ENCODE data around the gene NUMB.

The NUMB gene

DNA sequence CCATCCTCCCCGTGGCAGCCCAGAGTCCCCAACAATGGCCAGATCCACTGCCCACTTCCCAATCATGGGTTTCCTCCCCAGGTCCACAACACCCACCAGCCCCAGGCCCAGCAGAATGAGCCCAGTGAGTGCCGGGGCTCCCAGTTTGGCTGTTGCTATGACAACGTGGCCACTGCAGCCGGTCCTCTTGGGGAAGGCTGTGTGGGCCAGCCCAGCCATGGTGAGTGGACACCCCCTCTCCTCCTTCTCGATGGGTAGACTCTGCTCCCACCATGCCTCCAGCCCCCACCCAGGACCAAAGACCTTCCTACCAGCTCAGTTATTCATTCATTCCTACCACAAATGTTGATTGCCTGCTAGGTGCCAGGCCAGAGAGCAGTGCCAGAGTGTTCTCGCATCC is 197.3 kb downstream of the NUMB start:
- no peak for DNase-seq (ENCODE audit: low read depth)

DNA sequence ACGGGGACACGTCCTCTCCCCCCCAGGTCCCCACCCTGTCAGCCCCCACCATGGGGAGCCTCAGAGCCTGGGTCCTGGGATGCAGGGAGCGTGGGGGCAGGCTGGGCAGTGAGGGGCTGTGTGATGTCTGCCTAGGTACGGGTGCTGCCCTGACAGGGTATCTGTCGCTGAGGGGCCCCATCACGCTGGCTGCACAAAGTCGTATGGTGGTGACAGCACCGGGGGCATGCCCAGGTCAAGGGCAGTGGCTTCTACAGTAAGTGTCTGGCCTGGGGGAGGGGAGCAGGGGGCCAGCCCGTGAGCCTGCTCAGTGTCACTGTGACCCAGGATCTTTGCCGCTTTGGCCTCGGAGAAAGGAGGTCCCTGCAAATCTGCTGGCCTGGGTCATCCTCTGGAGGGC is 197.8 kb downstream of the NUMB start:
- DNase-seq (ENCODE audit: low read depth): no peak

DNA sequence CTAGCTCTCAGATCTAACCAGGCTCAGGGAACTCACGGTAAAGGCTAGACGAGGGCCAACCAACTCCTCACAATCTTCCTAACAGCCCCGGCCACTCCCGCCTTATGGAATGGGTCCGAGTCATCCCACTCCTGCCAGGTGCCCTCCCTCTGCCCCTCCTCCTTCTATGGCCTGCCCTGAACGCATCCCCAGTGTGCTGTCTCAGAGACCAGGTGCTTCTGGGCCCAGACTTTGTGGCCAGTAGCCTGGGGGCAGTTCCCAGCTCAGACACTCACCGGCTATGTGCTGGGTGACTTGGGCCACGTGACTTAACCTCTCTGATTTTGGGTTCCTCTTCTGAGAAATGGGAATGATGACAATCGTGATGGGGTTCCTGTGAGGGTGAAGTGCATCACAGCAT is 198.5 kb downstream of the NUMB start:
- no peak for DNase-seq (ENCODE audit: low read depth)

DNA sequence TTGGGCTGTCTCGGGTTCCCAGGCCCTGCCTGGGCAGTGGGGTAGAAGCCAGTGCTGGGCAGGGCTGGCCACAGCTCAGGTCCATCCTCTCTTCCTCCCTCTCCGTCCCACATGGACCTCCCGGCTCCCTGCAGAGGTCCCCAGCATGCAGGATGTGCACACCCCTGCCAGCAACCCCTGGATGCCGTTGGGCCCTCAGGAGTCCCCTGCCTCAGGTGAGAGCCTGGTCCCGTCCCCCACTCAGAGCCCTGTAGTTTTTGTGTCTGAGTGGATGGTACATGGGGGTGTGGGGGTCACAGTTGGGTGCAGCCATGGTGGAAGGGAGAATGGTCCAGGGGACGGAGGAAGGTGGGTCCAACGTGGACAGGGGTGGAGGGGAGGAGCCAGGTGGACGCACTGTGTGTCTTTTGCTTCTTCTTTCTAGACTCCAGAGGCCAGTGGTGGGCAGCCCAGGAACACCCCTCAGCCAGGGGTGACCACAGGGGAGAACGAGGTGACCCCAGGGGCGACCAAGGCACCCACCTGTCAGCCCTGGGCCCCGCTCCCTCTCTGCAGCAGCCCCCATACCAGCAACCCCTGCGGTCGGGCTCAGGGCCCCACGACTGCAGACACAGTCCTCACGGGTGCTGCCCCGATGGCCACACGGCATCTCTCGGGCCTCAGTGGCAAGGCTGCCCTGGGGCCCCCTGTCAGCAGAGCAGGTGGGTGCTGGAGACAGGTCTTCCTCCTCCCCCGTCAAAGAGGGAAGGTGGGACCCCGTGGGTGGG is 199.3 kb downstream of the NUMB start:
- DNase-seq (ENCODE audit: low read depth): no peak

DNA sequence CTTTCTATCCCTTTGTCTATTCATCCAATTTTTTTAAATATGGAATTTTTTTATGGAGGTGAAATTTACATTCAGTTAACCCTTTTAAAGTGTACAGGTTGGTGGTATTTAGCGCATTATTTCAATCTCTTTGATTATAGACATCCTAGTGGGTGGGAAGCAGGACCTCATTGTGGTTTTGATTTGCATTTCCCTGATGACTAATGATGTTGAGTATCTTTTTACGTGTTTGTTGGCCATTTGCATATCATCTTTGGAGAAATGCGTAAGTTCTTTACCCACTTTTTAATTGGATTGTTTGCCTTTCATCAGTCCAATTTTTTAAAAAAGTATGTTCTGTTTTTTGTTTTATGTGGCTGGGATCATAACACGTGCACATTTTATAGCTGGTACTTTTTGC is 200.3 kb downstream of the NUMB start:
- DNase-seq (ENCODE audit: low read depth): no peak

DNA sequence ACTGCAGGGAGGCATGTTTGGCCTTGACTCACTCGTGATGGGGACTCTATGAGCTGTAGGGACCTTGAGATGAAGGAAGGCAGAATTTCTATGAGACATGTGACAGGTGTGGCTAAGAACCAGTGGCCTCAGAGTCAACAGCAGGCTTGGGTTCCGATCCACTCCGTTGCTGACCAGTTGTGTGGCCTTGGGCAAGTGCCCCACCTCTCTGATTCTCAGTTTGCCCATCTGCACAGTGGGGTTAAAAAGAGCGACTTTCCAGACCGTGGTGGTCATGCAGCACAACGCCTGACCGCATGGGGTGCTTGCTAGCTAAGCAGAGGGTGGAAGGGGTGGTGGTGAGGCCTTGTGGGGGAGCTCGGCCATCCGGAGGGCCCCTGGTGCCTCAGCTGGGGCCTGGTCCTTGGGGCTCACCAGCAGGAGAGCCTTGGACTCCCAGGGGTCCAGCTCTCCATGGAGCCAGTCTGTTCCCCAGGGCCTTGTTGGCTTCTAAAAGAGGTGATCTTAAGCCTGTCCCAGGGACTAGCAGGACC is 202.6 kb downstream of the NUMB start:
- DNase-seq (ENCODE audit: low read depth): no peak

DNA sequence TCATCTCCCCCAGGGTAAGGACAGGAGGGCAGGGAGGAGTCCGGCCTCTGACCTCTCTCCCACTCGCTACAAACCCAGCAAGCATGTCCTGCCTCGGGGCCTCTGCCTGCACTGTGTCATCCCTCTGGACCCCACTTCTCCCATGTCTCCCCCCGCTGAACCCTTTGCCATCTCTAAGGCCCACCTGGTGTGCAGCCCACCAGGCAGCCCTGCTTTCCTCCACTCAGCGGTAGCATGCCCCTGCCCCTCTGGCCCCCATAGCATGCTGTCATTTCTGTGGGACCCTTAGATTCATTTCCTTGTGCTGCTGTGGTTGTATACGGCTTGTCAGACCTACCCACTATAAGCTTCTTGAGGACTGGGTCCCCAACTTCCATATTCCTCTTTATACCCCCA is 203.3 kb downstream of the NUMB start:
- no peak for DNase-seq (ENCODE audit: low read depth)

DNA sequence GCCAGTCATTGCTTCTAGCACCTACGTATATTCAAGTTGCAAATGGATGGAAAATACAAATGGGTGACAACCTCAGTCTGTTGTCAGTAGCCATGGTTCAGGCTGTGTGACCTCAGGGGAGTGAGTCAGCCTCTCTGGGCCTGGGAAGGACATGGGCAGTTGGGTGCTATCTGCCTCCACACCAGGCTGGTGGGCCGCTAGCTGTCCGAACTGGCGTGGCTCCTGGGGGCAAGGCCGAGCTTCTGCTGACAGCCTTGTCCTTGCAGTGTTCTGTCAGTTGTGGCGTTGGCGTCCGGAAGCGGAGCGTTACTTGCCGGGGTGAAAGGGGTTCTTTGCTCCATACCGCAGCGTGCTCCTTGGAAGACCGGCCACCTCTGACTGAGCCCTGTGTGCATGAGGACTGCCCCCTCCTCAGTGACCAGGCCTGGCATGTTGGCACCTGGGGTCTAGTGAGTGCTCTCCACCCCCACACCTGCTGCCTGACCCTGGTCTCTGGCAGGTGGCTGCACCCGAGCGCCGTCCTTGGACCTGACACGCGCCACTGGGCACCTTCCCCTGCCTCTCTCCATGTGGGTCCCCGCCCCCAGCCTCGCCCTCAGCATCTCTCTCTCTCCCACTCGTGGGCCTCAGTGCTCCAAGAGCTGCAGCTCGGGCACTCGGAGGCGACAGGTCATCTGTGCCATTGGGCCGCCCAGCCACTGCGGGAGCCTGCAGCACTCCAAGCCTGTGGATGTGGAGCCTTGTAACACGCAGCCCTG is 203.9 kb downstream of the NUMB start:
- DNase-seq (ENCODE audit: low read depth): no peak

DNA sequence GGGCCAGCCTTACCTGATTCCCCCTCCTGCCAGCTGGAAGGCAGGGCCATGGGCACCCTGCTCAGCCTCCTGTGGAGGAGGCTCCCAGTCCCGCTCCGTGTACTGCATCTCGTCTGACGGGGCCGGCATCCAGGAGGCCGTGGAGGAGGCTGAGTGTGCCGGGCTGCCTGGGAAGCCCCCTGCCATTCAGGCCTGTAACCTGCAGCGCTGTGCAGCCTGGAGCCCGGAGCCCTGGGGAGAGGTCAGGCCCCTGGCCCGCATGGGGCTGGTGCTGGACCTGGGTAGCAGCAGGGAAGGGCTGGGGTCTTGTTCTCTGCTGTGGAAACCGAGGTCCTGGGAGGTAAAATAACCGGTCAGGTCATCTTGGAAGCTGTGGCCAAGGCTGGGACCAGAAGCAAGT is 204.6 kb downstream of the NUMB start:
- DNase-seq (ENCODE audit: low read depth): no peak

DNA sequence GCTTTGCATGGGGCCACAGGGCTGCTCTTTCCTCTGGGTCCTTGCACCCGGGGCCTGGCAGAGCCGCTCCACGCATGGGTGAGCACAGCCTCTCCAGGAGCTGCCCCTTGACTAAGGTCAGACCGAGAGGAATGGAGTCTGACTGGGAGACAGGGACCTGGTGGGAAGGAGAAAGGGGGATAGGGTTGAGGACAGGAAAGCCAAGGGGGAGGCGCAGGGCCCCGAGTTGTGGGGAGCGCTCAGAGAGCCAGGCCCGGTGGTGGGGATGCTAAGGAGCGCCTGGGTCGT is 205.1 kb downstream of the NUMB start:
- no peak for DNase-seq (ENCODE audit: low read depth)

DNA sequence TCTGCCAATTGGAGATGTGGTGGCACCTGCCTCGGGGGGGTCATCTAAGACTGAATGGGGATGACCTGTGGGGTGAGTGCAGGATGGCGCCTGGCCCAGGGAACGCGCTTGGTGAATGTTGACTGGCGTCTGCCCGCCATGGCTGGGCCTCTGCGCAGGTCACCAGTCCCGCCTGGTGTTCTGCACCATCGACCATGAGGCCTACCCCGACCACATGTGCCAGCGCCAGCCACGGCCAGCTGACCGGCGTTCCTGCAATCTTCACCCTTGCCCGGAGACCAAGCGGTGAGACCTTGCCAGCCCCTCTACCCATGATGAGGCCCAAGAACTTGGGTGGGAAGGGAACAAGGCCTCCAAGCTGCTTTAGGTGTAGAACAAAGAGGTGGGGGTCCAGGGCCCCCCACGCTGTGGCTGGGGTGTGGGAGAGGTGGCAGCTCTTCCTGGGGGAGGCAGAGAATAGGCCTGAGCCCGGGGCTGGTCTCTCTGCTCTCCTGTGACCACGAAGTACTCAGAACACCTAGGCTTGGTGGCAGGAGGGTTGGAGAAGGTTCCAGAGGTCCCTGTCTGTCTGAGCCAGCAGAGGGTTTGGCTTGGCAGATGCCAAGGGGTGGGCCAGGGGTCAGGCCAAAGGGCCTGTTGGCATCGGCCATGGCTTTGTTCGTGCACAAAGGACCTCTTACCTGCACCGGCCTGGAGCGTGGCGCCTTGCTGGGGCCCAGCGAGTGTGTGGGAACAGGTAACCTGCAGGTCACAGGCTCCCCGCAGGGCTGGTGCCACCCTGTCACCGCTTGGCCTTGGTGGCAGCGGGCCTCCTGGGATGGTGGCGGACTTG is 205.6 kb downstream of the NUMB start:
- no peak for DNase-seq (ENCODE audit: low read depth)

DNA sequence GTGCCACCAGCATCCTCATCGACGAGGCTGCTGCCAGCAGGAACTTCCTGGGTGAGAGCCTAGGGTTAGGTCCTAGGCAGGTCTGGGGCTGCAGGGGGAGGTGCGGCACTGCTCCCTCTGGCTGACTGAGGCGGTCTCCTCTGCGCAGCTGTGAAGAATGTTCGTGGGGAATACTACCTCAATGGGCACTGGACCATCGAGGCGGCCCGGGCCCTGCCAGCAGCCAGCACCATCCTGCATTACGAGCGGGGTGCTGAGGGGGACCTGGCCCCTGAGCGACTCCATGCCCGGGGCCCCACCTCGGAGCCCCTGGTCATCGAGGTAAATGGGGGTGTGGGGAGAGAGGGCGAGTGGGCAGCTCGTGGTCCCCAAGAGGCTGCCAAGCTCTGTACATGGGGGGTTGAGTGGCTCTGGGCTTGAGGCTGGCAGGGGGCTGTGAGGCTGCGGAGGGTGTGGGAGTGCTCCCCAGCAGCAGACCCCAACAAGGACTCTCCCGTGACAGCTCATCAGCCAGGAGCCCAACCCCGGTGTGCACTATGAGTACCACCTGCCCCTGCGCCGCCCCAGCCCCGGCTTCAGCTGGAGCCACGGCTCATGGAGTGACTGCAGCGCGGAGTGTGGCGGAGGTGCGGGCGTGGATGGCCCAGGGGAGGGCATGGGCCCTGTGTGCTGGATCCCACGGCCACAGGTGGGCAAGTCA is 206.7 kb downstream of the NUMB start:
- no peak for DNase-seq (ENCODE audit: low read depth)

DNA sequence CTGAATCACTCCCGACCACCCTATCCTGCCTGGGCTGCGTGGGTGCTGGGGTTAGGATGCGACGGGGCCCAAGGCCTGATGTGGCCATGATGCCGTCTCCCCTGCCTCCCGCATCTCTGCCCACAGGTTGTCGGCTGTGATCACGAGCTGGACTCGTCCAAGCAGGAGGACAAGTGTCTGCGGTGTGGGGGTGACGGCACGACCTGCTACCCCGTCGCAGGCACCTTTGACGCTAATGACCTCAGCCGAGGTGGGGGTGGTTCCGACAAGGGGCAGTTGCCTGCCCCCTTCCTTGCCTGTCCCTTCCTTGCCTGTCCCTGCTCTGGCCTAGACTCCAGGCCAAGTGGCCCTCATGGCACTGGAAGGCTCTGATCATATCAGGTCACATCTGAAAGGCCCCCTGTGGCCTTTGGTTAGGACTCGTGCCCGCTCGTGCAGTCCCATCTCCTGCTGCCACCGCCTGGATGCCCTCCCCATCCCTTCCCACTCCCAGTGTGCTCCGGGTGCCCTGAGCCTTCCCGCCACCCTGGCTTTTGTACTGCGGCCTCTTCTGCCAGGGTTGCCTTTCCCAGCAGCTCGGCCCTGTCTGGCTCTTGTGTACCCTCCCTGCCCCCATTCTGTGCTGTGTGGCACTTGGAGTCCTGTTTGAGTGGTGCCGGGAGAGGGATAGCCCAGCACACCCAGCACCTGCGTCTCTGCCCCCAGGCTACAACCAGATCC is 207.4 kb downstream of the NUMB start:
- no peak for DNase-seq (ENCODE audit: low read depth)

DNA sequence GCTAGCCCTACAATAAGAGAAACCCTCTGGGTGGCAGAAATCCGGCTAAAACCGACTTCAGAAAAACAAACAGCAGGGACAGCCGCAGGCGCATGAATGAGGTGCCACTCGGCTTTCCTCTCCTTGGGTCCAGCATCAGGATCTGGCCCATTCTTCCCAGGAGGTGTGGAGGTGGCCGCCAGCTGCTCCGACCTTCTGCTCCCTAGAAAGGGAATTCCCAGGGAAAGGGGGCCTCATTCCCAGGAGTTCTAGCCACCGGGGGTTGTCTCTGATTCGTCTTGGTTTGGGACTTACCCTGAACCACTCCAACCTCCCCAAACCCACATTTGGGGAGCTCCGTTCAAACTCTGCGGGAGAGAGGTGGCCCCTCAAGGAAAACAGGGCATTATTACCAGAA is 208.0 kb downstream of the NUMB start:
- no peak for DNase-seq (ENCODE audit: low read depth)

DNA sequence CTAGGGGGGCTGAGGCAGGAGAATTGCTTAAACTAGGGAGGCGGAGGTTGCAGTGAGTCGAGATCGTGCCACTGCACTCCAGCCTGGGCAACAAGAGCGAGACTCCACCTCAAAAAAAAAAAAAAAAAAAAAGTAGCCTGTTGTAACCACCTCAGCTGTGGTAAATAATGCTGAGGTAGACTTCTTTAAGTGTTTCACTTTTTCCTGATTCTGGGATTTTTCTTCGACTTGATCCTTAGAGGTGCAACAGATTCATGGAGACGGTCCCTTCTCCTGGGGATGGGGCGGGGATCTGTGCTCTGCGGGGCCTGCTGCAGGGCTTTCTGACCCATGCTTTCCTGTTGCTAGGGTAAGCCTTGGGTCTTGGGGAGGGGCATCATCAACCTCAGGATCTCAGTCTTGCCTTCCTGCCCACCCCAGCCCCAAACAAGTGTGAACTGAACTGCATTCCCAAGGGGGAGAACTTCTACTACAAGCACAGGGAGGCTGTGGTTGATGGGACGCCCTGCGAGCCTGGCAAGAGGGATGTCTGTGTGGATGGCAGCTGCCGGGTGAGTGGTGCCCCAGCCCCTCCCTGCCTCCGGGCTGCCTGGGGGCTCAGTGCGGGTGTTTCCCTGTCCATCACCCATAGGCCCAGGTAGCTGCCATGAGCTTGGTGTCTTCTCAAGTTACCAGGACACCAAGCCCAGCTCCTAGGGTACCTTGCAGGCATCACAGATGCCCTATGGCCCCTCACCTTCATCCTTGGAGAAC is 208.6 kb downstream of the NUMB start:
- no peak for DNase-seq (ENCODE audit: low read depth)

DNA sequence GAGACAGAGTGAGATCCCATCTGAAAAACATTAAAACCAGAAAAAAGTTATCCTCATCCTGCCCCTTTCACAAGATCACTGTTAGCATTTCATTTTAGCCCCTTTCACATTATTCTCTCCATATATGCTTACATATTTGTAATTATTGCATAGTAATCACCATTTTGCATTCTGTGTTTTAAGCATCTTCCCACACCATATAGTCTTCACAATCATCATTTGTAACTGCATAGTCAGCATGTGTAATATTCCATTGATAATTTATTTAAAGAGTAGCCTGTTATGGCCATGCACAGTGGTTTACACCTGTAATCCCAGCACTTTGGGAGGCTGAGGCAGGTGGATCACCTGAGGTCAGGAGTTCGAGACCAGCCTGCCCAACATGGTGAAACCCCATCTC is 209.2 kb downstream of the NUMB start:
- no peak for DNase-seq (ENCODE audit: low read depth)

DNA sequence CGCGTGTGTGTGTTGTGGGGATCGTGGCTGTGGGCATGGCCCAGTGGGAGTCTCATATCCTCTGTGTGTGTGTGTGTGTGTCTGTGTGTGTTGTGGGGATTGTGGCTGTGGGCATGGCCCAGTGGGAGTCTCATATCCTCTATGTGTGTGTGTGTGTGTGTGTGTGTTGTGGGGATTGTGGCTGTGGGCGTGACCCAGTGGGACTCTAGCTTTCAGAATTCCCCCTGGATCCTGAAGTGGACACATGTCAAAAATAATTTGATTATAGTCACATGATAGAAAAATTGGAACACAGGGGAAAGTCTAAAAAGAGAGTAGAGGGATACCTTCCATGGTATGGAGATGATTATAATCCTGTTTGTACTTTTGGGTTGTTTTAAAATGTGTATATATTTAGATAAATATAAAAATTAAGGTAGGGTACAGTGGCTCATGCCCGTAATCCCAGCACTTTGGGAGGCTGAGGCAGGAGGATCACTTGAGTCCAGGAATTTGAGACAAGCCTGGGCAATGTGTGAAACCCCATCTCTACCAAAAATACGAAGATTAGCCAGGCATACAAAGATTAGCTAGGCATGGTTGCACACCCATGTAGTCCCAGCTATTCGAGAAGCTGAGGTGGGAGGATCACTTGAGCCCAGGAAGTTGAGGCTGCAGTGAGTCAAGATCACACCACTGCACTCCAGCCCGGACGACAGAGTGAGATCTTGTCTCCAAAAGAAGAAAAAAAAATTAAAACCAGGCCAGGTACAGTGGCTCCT is 210.1 kb downstream of the NUMB start:
- DNase-seq (ENCODE audit: low read depth): no peak

DNA sequence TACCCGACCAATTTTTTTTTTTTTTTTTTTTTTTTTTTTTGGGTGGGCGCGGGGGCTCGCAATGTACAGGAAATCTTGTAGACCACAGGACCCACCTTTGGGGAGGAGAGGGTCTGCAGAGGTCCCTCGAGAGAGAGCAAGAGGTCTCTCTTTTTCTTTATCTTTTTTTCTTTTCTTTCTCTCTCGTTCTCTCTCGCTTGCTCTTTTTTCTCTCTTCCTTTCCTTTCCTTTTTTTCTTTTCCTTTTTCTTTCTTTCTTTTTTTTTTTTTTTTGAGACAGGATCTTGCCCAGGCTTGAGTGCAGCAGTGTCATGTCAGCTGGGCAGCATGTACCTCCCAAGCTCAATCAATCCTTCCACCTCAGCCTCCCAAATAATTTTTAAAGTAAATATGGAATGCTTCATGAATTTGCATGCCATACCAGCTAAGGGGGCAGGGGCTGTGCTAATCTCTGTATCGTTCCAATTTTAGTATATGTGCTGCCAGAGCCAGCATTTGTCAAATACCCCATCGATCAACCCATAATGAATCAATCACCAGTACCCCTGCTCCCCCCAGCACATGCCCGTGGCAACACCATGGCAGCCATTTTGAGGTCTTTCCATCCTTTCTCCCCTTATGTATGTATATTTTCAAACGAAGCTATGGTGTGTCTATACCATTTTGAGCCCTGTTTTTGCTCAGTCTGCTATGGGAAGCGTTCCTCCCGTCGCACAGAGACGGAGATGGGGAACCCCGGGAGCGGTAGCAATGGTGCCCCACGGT is 211.8 kb downstream of the NUMB start:
- no peak for DNase-seq (ENCODE audit: low read depth)

Data from T follicular helper cell (primary cell).